Measurements from ENCODE around the gene DAG1. TPM values are rescaled to one million over a fixed set of nuclear protein-coding genes. Genes with fewer than 3 reads are reported as not detected.

Gene DAG1
- total RNA-seq, 2 experiments from 2014 or later, result 15.0 to 18.3 TPM

DNA sequence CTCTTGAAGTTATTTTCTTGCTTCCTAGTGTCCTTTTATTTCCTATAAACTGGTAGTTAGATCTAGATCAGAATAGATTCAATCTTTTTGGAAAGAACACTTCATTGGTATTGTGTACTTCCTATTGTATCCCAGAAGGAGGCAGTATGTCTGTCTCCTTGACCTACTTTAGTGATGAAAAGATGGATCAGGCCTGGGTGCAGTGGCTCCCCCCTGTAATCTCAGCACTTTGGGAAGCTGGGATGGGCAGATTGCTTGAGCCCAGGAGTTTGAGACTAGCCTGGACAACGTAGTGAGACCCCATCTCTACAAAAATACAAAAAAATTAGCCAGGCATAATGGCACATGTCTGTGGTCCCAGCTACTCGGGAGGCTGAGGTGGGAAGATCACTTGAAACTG is 96.2 kb downstream of the DAG1 start:
- DNase-seq (no peak), ATAC-seq (ENCODE audit: poor library complexity) (no peak)
- Histone ChIP-seq H3K27me3 (ENCODE audit: control insufficient read depth in 1 of 2, insufficient read depth in 2 of 2, low read length in 2 of 2) (peaks cover 0 to 3% of the 10 kb centered on the region in 2 experiments), H3K9me3 (ENCODE audit: control insufficient read depth in 1 of 2, insufficient read depth in 1 of 2, low read length in 2 of 2) (no peaks in the 10 kb centered on the region), H3K36me3 (ENCODE audit: insufficient read depth, low read length) (no peaks in the 10 kb centered on the region), H3K4me1 (ENCODE audit: insufficient read depth, low read length) (no peaks in the 10 kb centered on the region), H3K4me3 (ENCODE audit: low read length) (no peak overlapping the region), H3K27ac (ENCODE audit: low read depth in 1 of 2, low read length in 2 of 2) (no peak overlapping the region)
- Mint-ChIP-seq H3K4me1 (ENCODE audit: low read depth) (no peaks in the 10 kb centered on the region), H3K4me3 (no peak overlapping the region), H3K27ac (no peak overlapping the region), H3K9me3 (no peaks in the 10 kb centered on the region), H3K36me3 (ENCODE audit: low read depth) (no peaks in the 10 kb centered on the region), H3K27me3 (peaks cover 27% of the 10 kb centered on the region)
- intact Hi-C loops (cut with DNase I, micrococcal nuclease), result no loop called here
- CTCF ChIA-PET, result interaction anchor here (0.7 to 1.5 kb wide), 2 partner anchors 21 to 26 kb away, joined by 3 read pairs; no protein-coding TSS in a partner anchor
- TF ChIP-seq, protein P1, sequence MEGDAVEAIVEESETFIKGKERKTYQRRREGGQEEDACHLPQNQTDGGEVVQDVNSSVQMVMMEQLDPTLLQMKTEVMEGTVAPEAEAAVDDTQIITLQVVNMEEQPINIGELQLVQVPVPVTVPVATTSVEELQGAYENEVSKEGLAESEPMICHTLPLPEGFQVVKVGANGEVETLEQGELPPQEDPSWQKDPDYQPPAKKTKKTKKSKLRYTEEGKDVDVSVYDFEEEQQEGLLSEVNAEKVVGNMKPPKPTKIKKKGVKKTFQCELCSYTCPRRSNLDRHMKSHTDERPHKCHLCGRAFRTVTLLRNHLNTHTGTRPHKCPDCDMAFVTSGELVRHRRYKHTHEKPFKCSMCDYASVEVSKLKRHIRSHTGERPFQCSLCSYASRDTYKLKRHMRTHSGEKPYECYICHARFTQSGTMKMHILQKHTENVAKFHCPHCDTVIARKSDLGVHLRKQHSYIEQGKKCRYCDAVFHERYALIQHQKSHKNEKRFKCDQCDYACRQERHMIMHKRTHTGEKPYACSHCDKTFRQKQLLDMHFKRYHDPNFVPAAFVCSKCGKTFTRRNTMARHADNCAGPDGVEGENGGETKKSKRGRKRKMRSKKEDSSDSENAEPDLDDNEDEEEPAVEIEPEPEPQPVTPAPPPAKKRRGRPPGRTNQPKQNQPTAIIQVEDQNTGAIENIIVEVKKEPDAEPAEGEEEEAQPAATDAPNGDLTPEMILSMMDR (IDR thresholded peaks at IDR 0.05), result no peak
- POLR2A ChIA-PET, result no interaction called here

DNA sequence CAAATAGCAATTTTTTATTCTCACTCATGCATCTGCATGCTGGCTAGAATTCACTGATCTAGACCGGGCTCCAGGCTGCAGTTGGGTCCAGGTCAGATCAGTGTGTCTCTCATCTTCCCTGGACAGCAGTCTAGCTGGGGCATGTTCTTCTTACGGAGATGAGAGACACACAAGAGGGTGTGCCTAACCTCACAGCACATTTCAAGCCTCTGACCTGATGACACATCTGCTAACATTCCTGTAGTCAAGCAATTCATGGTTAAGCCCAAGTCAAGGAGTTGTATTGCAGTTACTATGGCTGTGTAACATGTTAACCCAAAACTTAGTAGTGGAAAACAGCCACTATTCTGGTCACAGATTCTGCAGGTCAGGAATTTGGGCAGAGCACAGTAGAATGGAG is 97.3 kb downstream of the DAG1 start:
- H3K4me3 ChIP-seq (ENCODE audit: low read length), result no peak overlapping the region
- no peak for DNase-seq
- TF ChIP-seq, protein P1 (IDR thresholded peaks at IDR 0.05), result no peak
- H3K27me3 Mint-ChIP-seq, result peaks cover 18% of the 10 kb centered on the region
- H3K36me3 ChIP-seq (ENCODE audit: insufficient read depth, low read length), result no peaks in the 10 kb centered on the region
- H3K9me3 ChIP-seq (ENCODE audit: control insufficient read depth in 1 of 2, insufficient read depth in 1 of 2, low read length in 2 of 2), result no peaks in the 10 kb centered on the region
- H3K9me3 Mint-ChIP-seq, result no peaks in the 10 kb centered on the region
- H3K36me3 Mint-ChIP-seq (ENCODE audit: low read depth), result no peaks in the 10 kb centered on the region
- H3K4me3 Mint-ChIP-seq, result no peak overlapping the region
- H3K27ac Mint-ChIP-seq, result no peak overlapping the region
- peaks cover 0 to 2% of the 10 kb centered on the region in 2 experiments for H3K27me3 ChIP-seq (ENCODE audit: control insufficient read depth in 1 of 2, insufficient read depth in 2 of 2, low read length in 2 of 2)
- ATAC-seq (ENCODE audit: poor library complexity), result no peak
- no peaks in the 10 kb centered on the region for H3K4me1 Mint-ChIP-seq (ENCODE audit: low read depth)
- ChIA-PET CTCF (interaction anchor here (1.5 kb wide), 1 partner anchor 27 kb away, joined by 3 read pairs; no protein-coding TSS in a partner anchor), POLR2A (no interaction called here)
- intact Hi-C loops (cut with DNase I, micrococcal nuclease), result no loop called here
- H3K4me1 ChIP-seq (ENCODE audit: insufficient read depth, low read length), result no peaks in the 10 kb centered on the region
- H3K27ac ChIP-seq (ENCODE audit: low read depth in 1 of 2, low read length in 2 of 2), result no peak overlapping the region

DNA sequence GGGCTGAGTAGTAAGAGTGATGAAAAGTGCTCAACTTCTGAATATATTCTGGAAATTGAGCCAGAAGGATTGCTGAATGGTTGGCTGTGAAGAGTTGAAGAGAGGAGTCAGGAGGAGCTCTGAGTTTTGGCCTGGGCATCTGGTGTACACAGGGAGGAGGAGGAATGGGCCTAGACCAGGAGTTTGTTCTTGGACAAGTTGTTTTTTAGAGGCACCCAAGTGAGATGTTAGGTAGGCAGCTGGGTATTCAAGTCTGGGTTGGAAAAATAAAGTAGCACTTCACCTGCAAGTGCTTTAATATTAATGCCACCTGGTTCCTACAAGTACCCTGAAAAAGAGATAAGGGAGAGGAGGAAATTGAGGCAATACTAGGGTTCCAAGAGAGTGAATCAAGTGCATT is 98.9 kb downstream of the DAG1 start:
- Histone ChIP-seq H3K27ac (ENCODE audit: low read depth in 1 of 2, low read length in 2 of 2) (no peak overlapping the region), H3K4me1 (ENCODE audit: insufficient read depth, low read length) (no peaks in the 10 kb centered on the region), H3K9me3 (ENCODE audit: control insufficient read depth in 1 of 2, insufficient read depth in 1 of 2, low read length in 2 of 2) (no peaks in the 10 kb centered on the region), H3K36me3 (ENCODE audit: insufficient read depth, low read length) (no peaks in the 10 kb centered on the region), H3K4me3 (ENCODE audit: low read length) (no peak overlapping the region), H3K27me3 (ENCODE audit: control insufficient read depth in 1 of 2, insufficient read depth in 2 of 2, low read length in 2 of 2) (no peaks in the 10 kb centered on the region)
- Mint-ChIP-seq H3K4me3 (no peak overlapping the region), H3K9me3 (no peaks in the 10 kb centered on the region), H3K4me1 (ENCODE audit: low read depth) (no peaks in the 10 kb centered on the region), H3K27me3 (peaks cover 12% of the 10 kb centered on the region), H3K27ac (no peak overlapping the region), H3K36me3 (ENCODE audit: low read depth) (no peaks in the 10 kb centered on the region)
- ChIA-PET POLR2A (no interaction called here), CTCF (no interaction called here)
- intact Hi-C loops (cut with DNase I, micrococcal nuclease), result no loop called here
- TF ChIP-seq, protein P1 (IDR thresholded peaks at IDR 0.05), result no peak
- DNase-seq, result no peak
- ATAC-seq (ENCODE audit: poor library complexity), result no peak
